PC-3 (cell line): ENCODE measurements around the gene STX16. TPM values are rescaled to one million over a fixed set of nuclear protein-coding genes. Genes with fewer than 3 reads are reported as not detected.

ENCODE experiments used
- ATAC-seq: fragments of 200-7000 bp; cut with Tn5 transposase; 2 replicates; pipeline ENCODE4 v1.9.1; 2020; ENCODE audit warnings: mild to moderate bottlenecking, moderate library complexity
- BruUV-seq: library from RNA; stranded (reverse); fragments of 400-500 nt; replicated peaks from 2 replicates; lab custom pipeline; 2021; lab: Mats Ljungman, UMichigan
- CTCF ChIA-PET: fragments of 300-600 bp; sonication (Branson Sonifier 250); formaldehyde crosslinking; loops from one replicate; lab custom pipeline; 2022; ENCODE audit warnings: antibody characterized with exemption; lab: Charles Lee
- POLR2A ChIA-PET: fragments of 300-600 bp; sonication (Branson Sonifier 250); formaldehyde crosslinking; loops from one replicate; lab custom pipeline; 2022; ENCODE audit warnings: antibody characterized with exemption; ENCODE audit not compliant: unreplicated experiment; lab: Charles Lee
- DNase-seq: peaks from one replicate; pipeline ENCODE4 v3.0.0-alpha.2; 2015
- H2AFZ ChIP-seq: fragments of 300-600 bp; sonication (generic); 2 replicates; pipeline ENCODE4 v1.6.0; 2016; ENCODE audit warnings: antibody characterized with exemption, low read length
- H3F3A ChIP-seq: fragments of 300-600 bp; sonication (generic); one replicate; pipeline ENCODE4 v1.6.0; 2017; ENCODE audit warnings: antibody characterized with exemption, low read length, control low read depth, mild to moderate bottlenecking; ENCODE audit not compliant: unreplicated experiment
- H3K27ac ChIP-seq: fragments of 300-600 bp; sonication (generic); 2 replicates; pipeline ENCODE4 v1.5.1; 2016; ENCODE audit warnings: mild to moderate bottlenecking, low read length
- H3K27me3 ChIP-seq: fragments of 300-600 bp; sonication (generic); 2 replicates; pipeline ENCODE4 v1.6.1; 2016; ENCODE audit warnings: low read length, mixed read lengths
- H3K36me3 ChIP-seq: fragments of 300-600 bp; sonication (generic); 2 replicates; pipeline ENCODE4 v1.6.1; 2016; ENCODE audit warnings: low read depth, mixed run types, low read length, mixed read lengths
- H3K4me1 ChIP-seq: fragments of 300-600 bp; sonication (generic); 2 replicates; pipeline ENCODE4 v1.5.1; 2016; ENCODE audit warnings: low read length; ENCODE audit not compliant: insufficient read depth
- H3K4me2 ChIP-seq: fragments of 300-600 bp; sonication (generic); 2 replicates; pipeline ENCODE4 v1.6.0; 2016; ENCODE audit warnings: low read length
- H3K4me3 ChIP-seq: fragments of 300-600 bp; sonication (generic); 2 replicates; pipeline ENCODE4 v1.5.1; 2016; ENCODE audit warnings: mild to moderate bottlenecking, low read length, mixed read lengths
- H3K79me2 ChIP-seq: fragments of 300-600 bp; sonication (generic); 2 replicates; pipeline ENCODE4 v1.6.1; 2017; ENCODE audit warnings: low read length, mixed read lengths
- H3K9ac ChIP-seq: fragments of 300-600 bp; sonication (generic); 2 replicates; pipeline ENCODE4 v1.6.0; 2016; ENCODE audit warnings: mild to moderate bottlenecking, low read length
- H3K9me2 ChIP-seq: fragments of 300-600 bp; sonication (generic); replicated peaks from 2 replicates; pipeline ENCODE4 v1.6.1; 2016; ENCODE audit warnings: mixed run types, low read length, mixed read lengths
- H3K9me3 ChIP-seq: fragments of 300-600 bp; sonication (generic); 2 replicates; pipeline ENCODE4 v1.6.1; 2016; ENCODE audit warnings: low read length, mixed read lengths
- H4K20me1 ChIP-seq: fragments of 300-600 bp; sonication (generic); 2 replicates; pipeline ENCODE4 v1.6.1; 2016; ENCODE audit warnings: low read length, mixed read lengths
- CTCF ChIP-seq: fragments of 300-600 bp; sonication (generic); conservative IDR thresholded peaks from 2 replicates; pipeline ENCODE4 v1.5.1; 2017; ENCODE audit warnings: antibody characterized with exemption, low read depth, mild to moderate bottlenecking, low read length
- EZH2 ChIP-seq: fragments of 300-600 bp; sonication (generic); IDR thresholded peaks from one replicate; pipeline ENCODE4 v1.6.1; 2017; ENCODE audit warnings: antibody characterized with exemption, mild to moderate bottlenecking, low read length; ENCODE audit not compliant: unreplicated experiment
- EZH2phosphoT487 ChIP-seq: fragments of 300-600 bp; sonication (generic); IDR thresholded peaks from 2 replicates; pipeline ENCODE4 v1.6.1; 2018; ENCODE audit warnings: mild to moderate bottlenecking, antibody characterized with exemption, low read length, borderline replicate concordance
- intact Hi-C: fragments of 100-400 bp; cut with micrococcal nuclease; formaldehyde crosslinking; loops from 2 replicates; pipeline ENCODE4 v1.9.0; 2023
- total RNA-seq: library from RNA; depleted of rRNA; stranded (reverse); fragments of >200 nt; gene quantifications from 2 replicates; pipeline ENCODE4 v1.2.3, GENCODE V29; 2014

STX16 gene
- total RNA-seq, 1 experiment from 2014 or later, result 44.2 TPM

- peaks cover 17% of the 10 kb centered on the region for H3K79me2 ChIP-seq
- no TSS peak for BruUV-seq
- DNase-seq (no peak), ATAC-seq (no peak)
- H4K20me1 ChIP-seq, result no peaks in the 10 kb centered on the region
- H3K4me1 ChIP-seq, result peaks cover 17% of the 10 kb centered on the region
- H3K27ac ChIP-seq, result no peak overlapping the region
- H3K9me2 ChIP-seq, result no peaks in the 10 kb centered on the region
- no peaks in the 10 kb centered on the region for H3F3A ChIP-seq
- peaks cover 18% of the 10 kb centered on the region for H3K36me3 ChIP-seq
- H3K9ac ChIP-seq, result no peak overlapping the region
- H3K4me2 ChIP-seq, result no peak overlapping the region
- no peaks in the 10 kb centered on the region for H3K9me3 ChIP-seq
- H2AFZ ChIP-seq, result no peak overlapping the region
- TF ChIP-seq CTCF (no peak), EZH2phosphoT487 (no peak)
- no peaks in the 10 kb centered on the region for H3K27me3 ChIP-seq
- ChIA-PET POLR2A (no interaction called here), CTCF (no interaction called here)
- intact Hi-C loops, result no loop called here
- H3K4me3 ChIP-seq, result no peak overlapping the region
Measured at GRCh38 chr20:58697867-58698703, 47.0 kb downstream of the STX16 start.

- Histone ChIP-seq H3K9ac (no peak overlapping the region), H3K4me1 (peaks cover 8% of the 10 kb centered on the region), H3F3A (no peaks in the 10 kb centered on the region), H3K27me3 (no peaks in the 10 kb centered on the region), H3K9me3 (no peaks in the 10 kb centered on the region), H3K36me3 (peaks cover 26% of the 10 kb centered on the region), H3K4me3 (no peak overlapping the region), H3K4me2 (no peak overlapping the region), H3K79me2 (peaks cover 9% of the 10 kb centered on the region), H3K9me2 (no peaks in the 10 kb centered on the region), H3K27ac (no peak overlapping the region), H2AFZ (no peak overlapping the region), H4K20me1 (no peaks in the 10 kb centered on the region)
- BruUV-seq, result no TSS peak
- POLR2A ChIA-PET, result no interaction called here
- DNase-seq, result no peak
- TF ChIP-seq EZH2phosphoT487 (no peak), EZH2 (no peak), CTCF (no peak)
- intact Hi-C loops, result no loop called here
- CTCF ChIA-PET, result no interaction called here
- no peak for ATAC-seq
Measured at GRCh38 chr20:58698741-58699622, 47.9 kb downstream of the STX16 start.
